GM21528 (cell line): ENCODE results near the gene PDSS1.
"Not testable (repeated sequence)": the region's sequence is repeated elsewhere in the genome, so short reads cannot be mapped to it uniquely, and the experiment has no call there.

Source experiments
- ATAC-seq: cut with Tn5 transposase; IDR thresholded peaks from one replicate; pipeline ENCODE4 v1.9.1; 2021; ENCODE audit warnings: mild to moderate bottlenecking, moderate library complexity; ENCODE audit not compliant: unreplicated experiment, low FRiP score

PDSS1 gene

GRCh38 chr10:26735435-26735834 lies 37.9 kb downstream of the PDSS1 start:
- no peak for ATAC-seq

GRCh38 chr10:26737730-26738129 lies 40.2 kb downstream of the PDSS1 start:
- ATAC-seq, result peak; percentile 76

DNA sequence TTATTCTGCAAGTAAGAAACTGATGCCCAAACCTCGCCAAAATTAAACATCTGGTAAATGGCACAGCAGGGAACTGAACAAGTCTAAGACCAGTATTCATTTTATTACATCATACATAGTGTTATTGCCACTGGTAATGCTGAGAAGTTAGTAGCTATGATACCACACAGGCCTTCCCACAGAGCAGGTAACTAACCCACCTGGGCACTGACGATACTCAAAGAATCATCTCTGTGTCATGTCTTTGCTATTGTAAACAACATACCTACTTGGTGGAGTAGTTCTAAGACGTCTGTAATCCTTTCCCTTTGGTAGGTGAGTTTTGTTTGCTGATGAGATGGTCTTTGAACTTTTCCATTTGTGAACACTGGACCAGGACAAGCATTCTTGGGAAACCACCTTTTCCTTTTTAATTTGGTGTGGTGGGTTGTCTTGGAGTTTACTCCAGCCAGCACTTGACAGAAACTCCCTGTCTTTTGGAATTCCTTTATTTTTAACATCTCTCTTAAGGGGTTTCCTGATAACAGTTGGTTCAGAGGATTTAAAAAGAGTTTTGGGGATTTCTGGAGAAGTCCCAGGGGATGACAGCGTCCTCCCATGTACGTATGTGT lies 40.9 kb downstream of the PDSS1 start:
- ATAC-seq, result no peak

- ATAC-seq, result peak; percentile 36
Observed at GRCh38 chr10:26739071-26739631, 41.6 kb downstream of the PDSS1 start.

DNA sequence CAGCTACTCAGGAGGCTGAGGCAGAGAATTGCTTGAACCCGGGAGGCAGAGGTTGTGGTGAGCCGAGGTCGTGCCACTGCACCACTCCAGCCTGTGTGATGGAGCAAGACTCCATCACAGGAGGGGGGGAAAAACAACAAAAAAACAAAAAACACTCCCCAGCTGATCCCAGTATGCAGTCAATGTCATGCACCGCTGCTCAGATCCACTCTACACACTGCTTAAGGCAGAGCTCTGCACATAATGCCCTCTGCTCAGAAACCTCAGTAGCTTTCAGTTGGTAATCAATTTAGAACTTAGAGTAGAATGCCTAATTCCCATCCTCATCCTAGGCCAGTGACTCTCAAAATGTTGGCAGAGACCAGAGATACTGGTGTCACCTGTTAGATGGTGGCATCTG lies 43.9 kb downstream of the PDSS1 start:
- no peak for ATAC-seq

- no peak for ATAC-seq
Observed at GRCh38 chr10:26743091-26743490, 45.6 kb downstream of the PDSS1 start.

DNA sequence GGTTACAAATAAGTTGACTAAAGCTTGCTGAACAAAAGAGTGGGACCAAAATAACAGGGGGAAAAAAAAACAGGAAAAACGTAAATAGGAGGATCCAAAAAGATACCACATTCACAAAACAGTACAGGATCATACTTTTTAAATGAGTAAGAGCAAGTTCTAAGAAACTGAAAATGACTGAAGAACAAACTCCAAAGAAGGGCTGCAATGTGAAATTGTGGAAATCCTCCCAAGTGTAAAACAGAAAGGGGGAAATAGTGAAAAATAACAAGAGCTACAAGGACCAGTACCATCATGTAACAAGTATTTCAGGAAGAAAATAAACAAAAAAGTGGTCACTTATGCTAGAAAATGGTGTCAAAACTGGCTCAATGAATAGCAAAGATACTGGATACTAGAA lies 46.3 kb downstream of the PDSS1 start:
- no peak for ATAC-seq

DNA sequence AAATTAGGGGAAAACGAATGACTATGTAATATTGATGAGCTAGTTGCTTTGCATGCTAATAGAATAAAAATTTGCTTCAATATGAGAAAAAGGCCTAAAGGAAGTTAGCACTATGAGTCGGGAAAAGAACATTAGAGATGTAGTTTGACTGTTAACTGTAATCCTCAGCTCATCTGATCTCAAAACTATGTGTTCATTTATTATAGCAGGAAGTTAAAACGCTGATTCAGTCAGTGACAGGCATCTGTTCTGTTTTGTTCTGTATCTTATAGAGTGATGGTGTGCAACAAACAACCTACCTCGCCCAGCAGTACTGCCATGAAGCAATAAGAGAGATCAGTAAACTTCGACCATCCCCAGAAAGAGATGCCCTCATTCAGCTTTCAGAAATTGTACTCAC lies 48.6 kb downstream of the PDSS1 start:
- no peak for ATAC-seq

DNA sequence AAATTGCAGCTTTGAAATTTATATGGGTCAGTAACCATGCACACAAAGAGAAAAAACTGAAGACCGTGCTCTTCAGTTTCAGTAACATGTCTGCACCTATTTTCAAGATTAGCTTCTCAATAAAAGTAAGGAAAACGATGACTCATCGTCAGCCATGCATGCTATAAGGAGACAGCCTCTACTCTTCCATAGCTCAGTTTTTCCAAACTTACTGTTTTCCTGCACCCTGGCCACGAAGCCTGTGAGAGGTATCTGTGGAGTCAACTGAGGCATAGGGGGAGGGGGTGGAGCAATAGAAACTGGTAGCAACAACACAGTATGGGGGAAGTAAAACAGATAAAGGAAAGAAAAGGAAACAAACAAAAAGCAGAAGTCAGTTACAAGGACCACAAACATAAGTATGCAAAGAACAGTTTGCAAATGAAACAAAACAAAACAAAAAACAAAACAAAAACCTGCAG lies 58.0 kb downstream of the PDSS1 start:
- peak; percentile 95 for ATAC-seq

DNA sequence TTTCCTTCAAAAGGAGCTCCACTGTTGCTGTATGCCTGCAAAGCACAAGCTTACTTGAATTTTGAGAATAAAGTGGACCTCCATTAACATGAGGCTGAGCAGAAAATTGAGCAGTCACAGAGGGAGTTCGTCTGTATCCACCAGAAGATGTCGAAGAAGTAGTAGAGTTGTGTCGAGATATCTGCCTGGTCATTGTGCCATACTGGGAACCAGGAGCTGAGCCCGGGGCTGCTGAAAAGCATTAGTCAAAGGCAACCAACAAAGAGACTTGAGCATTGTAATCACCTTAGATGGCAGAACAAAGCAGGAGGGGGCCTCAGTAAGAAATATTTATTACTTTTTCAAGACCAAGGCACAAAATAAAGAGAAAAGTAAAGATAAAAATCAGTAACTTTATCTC lies 61.5 kb downstream of the PDSS1 start:
- no peak for ATAC-seq

DNA sequence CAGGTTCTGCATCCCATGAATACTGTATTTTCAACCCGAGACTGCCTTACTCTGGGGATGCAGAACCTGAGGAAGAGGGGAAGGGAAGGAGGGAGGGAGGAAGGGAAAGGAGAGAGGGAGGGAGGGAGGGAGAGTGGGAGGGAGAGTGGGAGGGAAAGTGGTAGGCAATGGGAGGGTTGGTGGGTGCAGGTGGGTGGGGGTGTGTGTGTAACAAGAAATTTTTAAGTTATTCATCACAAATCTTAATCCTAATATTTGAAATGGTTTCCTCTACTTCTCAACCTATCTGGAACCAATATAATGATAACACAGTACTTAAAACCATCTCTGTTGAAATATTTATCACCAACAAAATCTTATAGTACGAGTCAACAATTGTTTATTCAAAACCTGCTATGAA lies 68.0 kb downstream of the PDSS1 start:
- no peak for ATAC-seq

GRCh38 chr10:26770069-26770468 lies 72.6 kb downstream of the PDSS1 start:
- ATAC-seq, result no peak

- no peak for ATAC-seq
Observed at GRCh38 chr10:26773633-26774032, 76.1 kb downstream of the PDSS1 start.

- ATAC-seq, result no peak
Observed at GRCh38 chr10:26776258-26776657, 78.8 kb downstream of the PDSS1 start.

DNA sequence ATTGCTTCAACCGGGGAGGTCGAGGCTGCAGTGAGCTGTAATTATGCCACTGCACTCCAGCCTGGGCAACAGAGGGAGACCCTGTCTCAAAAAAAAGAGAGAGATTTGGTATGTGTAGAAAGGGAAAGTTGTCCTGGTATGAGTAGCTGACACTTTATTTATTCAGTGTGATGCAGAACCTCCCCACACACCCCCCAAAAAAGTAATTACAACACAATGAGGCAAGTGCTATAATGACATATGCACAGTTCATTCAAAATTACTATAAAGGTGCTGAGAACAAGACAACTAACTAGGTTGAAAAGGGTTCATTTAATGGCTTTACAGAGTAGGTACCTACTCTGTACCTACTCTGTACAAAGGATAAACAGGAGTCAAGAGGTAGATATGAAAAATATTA lies 80.2 kb downstream of the PDSS1 start:
- ATAC-seq, result no peak

GRCh38 chr10:26779176-26779860 lies 81.8 kb downstream of the PDSS1 start:
- no peak for ATAC-seq

GRCh38 chr10:26780106-26780792 lies 82.7 kb downstream of the PDSS1 start:
- peak; percentile 46 for ATAC-seq

GRCh38 chr10:26780793-26781601 lies 83.5 kb downstream of the PDSS1 start:
- ATAC-seq, result peak; percentile 57

DNA sequence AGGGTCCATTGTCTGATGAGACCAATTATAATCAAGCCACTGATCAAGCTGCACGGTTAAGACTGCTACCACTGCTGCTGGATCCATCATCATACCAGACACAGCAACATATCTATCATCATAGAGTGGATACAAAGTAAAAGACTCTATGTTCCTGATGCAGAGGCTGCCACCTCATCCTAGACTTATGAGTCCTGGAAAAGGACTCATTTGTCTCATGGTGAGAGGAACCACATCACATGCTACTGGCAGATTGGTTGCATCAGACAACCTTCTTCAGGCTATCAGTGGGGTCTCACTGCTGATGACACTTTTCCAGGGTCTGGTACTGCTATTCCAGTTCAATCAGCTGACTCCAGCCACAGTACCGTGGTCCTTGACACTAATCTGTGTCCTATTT lies 84.3 kb downstream of the PDSS1 start:
- ATAC-seq, result no peak

- ATAC-seq, result no peak
Observed at GRCh38 chr10:26787362-26787761, 89.9 kb downstream of the PDSS1 start.

- ATAC-seq, result not testable (repeated sequence)
Observed at GRCh38 chr10:26789779-26790178, 92.3 kb downstream of the PDSS1 start.
